ELF-1 (cell line): ENCODE data around the gene COBL.
"Not testable (repeated sequence)": the region's sequence is repeated elsewhere in the genome, so short reads cannot be mapped to it uniquely, and the experiment has no call there.

Experiments
- DNase-seq: peaks from one replicate; pipeline ENCODE4 v3.0.0-alpha.2; 2016; ENCODE audit warnings: low read depth, low spot score

The COBL gene

DNA sequence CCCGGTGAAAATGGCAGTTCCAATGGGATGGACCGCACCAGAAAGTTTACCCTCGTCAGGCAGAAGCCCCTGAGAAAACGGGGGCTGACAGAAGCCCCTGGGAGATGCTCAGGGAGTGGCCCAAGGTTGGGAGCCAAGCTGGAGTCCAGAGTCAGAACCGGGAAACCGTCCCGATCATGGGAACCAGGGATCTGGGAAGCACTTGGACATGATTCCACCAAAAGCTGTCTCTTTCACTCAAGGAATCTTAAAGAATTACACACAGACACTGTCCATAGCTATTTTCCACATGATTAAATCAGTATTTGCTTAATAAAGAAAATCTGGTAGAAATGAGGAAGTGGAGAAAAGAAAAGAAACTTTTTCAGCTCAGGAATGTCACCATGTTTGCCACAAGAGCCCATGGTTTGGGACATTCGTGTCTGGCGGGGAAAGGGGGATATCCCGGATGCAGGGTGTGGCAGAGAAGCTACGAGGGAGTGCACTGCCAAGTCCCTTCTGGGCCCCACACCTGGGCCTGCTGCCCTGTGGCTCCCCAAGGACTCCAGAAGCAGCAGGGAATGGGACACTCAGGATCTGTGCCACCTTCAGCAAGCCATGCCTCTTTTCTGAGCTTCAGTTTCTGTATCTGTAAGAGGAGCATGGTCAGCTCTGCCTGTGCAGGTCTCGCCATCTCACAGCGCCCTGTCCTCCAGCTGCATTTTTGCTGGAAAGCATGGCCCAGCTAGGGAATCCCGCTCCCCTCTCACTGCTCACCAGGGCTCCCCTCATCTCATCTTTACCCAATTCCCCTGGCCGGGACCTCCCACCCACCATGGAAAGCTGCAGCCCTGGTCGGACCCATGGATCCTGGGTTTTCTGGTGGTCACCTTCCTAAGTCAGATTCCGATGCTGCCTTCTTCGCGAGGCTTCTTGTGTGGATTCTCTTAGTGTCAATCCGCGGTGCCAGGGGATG is 308.8 kb downstream of the COBL start:
- DNase-seq, result no peak

DNA sequence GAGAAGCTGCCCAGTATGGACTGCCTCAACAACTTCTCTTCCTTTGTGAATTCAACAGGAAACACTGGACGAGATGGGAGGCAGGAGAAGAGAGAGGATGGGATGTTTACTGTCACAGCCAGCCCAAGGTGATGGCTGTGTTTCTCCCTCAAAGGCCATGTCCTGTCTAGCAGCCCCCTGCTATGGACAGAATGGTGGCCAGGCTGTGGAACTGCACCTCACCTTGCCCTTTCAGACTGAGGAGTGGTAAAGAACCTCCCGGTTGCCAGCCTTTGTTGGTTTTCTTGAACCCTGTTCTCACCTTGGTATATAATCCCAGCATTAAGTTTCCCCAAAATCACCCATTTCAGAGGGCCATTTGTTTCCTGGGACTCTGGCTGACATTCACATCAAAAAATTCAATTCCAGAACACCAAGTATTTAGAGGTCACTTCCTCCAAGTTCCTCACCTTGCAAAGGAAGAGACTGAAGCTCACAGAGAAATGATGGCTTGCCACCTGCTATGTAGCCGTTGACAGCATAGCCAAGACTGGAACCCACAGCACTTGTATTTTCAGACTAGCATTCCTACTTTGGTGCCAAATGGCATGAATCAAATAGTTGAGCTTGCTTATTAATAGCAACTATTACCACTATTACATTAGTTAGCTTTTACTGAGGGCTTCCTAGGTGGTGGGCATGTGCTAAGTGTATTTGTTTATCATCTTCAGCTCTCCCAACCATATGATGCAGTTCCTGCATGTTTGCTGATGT is 309.9 kb downstream of the COBL start:
- no peak for DNase-seq

DNA sequence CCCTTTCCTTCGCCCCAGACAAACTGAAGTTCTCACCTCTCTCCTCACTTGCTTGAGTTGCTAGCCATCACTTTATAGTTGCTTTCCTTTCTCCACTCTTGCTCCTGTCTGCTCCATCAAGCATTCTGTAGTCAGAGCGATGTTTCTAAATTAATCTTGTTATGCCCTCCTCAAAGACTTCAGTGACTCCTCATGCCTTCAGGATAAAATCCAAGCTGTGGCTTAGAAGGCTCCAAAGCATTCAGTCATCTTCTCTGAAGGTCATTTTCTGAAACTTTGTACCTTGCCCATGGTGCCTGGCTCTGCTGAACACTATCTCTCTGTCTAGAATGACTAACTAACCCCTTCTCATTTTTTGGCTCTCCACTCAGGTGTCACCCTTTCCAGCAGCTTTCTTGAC is 311.5 kb downstream of the COBL start:
- DNase-seq, result no peak

DNA sequence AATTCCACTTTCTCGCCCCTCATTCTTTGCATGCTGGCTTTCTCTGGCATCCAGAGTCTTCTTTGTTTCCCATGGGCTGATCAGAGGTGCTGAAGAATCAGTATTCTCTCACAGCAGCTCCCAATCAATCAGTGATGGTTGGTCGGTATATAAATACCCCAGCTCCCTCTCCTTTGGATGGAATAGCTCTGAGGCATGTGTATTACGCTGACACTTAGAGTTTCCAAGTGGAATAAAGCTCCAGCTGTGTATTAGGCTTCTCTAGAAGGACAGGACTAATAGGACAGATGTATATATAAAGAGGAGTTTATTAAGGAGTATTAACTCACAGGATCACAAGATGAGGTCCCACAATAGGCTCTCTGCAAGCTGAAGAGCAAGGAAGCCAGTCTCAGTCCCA is 315.7 kb downstream of the COBL start:
- DNase-seq, result no peak

DNA sequence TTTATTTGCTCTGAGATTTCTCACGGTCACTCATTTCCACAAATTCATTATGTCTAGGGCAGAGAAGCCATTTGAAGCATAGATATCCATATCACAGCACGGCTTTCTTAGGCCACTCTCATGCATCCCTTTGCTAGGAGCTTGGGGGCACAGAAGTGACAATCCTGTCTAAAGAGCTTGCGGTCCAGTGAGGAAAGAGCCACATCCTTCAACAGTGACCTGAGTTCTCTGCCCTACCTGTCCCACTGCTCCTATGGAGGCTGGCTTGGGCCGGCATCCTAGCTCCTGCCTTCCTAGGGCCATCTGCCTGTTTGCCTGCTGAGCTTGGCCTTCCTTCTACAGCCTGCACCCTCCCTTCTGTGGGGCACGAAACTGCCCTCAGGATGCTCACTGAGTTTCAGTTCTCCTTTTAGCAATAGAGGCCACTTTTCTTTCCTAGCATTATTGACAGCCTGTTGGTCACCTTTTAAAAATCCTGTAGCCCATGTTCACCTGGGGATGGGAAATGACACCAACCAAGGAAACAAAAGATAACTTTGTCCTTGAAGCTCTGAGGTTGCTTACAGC is 321.8 kb downstream of the COBL start:
- DNase-seq, result no peak

DNA sequence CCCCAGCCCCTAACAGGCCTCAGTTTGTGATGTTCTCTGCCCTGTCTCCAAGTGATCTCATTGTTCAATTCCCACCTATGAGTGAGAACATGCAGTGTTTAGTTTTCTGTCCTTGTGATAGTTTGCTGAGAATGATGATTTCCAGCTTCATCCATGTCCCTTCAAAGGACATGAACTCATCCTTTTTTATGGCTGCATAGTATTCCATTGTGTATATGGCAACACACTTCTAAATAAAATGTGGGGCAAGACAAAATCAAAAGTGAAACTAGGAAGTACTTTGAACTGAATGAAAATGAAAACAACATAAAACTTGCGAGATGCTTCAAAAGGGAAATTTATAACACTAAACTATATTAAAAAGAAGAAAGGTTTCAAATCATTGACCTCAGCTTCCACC is 326.4 kb downstream of the COBL start:
- DNase-seq, result not testable (repeated sequence)

DNA sequence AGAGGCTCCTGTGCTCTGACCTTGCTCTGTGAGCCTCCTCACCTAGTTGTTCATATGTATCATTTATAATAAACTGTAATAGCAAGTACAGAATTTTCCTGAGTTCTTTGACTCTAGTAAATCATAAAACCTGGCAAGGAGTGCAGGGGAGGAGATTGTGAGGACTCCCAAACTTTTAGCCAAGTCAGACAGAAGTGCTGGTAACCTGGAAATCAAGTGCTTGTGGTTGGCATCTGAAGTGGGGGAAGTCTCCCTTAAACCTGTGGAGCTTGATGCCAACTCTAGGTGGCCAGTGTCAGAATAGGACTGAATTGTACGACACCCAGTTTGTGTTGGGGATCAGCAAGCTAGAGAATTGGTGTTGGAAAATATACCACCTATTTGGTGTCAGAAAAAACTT is 327.6 kb downstream of the COBL start:
- no peak for DNase-seq

DNA sequence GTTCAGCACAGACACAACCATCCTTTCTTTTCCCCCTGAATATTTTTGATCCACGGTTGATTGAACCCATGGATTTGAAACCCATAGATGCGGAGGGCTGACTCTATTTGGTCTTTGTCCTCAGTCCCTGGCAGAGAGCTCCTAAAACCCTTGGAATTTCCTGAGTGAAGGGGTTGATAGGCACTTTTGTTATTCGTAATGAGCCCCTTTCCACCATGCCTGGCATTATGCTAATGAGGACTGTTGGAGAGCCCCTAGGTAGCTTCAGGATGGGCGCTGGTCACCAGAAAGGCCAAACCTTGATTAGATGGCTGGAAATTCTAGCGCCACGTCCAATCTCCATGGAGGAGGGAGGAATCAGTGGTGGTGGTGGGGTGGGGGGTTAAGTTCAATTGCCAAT is 328.1 kb downstream of the COBL start:
- peak; percentile 21 for DNase-seq

DNA sequence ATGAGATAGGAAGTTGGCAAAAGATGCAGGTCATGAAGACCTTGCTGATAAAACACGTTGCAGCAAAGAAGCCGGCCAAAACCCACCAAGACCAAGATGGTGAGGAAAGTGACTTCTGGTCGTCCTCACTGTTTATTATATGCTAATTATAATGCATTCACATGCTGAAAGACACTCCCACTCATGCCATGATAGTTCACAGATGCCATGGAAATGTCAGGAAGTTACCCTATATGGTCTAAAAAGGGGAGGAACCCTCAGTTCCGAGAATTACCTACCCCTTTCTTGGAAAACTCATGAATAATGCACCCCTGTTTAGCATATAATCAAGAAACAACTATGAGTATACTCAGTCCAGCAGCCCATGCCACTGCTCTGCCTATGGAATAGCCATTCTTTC is 331.5 kb downstream of the COBL start:
- DNase-seq, result no peak

DNA sequence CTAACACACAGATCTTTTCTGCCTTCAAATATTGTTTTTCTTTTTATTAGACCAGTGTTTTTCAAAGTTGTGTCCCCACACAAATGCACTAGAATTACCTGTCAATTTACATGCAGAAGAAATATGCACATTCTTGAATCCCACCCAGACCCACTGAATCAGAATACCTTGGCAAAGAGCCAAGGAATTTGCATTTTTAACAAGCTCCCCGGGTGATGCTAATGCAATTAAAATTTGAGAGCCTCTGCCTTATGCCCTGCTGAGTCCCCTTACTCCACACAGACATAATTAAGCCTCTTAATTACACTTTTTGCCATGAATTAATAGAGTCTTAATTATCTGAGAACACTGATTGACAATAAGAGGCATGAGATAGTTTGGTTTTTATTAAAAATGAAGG is 332.8 kb downstream of the COBL start:
- DNase-seq, result no peak

DNA sequence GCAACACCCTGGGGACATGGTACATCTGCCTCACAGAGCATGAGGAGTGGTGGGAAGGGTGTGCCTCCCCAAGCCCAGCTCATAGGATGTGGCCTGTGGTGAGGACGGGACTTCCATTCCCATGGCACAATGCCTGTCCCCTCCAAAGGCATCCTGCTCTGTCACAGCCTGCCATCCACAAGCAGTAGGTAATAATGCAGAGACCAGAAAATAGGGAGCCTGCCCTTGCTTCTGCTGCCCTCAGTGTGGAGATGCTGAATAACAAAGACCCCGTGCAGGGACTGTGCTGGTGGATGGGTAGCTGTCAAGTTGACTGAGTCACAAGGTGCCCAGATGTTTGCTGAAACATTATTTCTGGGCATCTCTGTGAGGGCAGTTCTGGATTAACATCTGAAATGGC is 334.0 kb downstream of the COBL start:
- DNase-seq, result peak; percentile 62

DNA sequence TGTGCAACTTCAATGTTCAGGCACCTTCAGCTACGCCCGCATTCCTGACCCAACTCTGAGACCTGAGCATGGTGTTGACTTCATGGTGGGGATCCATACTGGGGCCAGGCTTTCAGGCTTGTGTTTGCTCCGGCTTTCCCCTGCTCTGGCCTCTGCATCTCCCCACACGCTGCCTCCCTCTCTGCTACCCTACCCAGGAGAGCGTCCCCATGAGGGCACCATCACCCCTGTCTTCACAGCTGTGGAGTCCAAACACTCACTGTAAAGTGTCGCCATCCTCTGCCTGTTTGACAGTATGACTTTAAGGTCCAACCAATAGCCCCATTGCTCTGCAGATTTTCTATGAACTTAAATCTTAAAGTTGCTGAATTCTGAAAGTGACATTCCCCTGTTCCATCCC is 334.9 kb downstream of the COBL start:
- DNase-seq, result no peak

DNA sequence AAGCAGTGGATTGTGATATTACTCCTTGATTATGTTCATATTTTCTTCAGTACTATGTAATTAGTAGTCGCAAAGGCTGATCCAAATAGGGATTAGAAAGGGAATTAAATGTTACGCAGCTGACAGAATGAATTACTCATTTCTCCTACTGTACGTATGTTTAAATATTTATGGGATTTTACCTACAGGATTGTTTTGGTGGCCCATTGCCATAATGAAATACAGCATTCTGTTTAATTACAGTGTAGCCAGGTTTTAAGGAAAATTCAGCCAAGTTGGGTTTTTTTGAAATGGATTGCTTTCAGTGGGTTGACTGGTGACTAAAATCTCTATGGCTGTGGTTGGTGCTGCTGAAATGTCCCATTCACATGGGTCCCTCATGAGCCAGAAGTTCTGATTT is 336.2 kb downstream of the COBL start:
- DNase-seq, result no peak

DNA sequence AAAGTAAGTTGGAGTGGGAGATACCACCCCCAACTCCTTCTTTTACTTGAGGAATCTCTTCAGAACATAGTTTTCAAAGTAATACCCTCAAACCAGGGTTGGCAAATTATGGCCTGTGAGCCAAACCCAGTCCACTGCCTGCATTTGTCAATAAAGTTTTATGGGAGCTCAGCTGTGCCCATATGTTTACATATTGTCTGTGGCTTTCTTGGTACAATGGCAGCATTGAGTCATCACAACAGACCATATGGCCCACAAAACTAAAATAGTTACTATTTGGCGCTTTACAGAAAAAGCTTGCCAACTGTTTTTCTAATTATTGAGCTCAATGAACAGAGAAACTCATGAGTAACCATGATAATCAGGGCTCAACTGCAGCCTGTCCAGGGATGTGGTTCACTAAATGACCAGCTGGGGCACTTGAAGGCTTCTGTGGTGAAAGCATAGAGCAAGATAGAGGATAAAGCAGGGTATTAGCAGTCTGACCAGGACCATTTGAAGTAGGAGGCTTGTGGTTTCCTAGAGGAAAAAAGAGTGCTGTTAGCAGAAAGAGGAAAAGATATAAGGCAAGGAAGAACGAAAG is 337.9 kb downstream of the COBL start:
- no peak for DNase-seq

DNA sequence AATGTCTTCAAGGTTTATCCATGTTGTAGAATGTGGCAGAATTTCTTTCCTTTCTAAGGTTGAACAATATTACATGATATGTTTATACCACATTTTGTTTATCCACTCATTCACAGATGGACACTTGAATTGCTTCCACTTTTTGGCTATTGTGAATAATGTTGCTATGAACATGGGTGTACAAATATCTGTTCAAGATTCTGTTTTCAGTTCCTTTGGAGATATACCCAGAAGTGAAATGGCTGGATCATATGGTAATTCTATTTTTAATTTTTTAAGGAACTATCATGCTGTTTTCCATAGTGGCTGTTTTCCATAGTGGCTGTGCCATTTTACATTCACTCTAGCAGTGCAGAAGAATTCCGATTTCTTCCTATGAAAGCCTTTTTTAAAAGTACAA is 339.2 kb downstream of the COBL start:
- DNase-seq, result no peak

DNA sequence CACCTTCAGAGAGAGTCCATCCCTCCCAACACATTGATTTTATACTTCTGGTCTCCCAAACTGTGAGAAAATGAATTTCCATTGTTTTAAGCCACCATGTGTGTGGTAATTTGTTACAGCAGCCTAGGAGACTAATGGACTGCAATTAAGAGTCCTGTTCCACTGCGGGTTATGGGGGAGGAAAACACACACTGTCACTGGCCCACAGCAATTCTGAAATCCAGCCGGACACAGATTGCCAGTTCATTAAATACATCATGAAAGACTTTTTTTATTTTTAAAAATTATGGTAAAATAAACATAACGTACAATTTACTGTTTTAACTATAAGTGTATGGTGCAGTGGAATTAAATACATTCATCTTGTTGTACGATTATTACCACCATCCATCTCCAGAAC is 340.5 kb downstream of the COBL start:
- no peak for DNase-seq

DNA sequence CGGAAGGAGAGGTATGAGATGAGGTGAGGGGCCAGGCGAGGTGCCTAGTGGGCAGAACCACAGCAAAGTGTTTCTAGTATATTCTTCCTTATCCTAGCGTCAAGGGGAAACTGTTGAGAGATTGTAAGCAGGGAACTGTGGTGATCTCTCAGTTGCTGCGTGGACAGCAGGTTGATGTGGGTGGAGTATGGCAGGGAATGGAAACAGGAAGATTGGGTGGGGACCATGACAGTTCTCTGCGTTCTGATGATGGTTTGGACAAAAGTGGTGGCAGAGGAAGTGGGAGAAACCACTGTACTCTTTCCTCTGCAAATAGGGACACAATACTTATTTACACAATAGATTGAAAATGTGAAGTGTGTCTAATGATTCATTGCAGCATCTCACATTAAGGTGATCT is 342.4 kb downstream of the COBL start:
- no peak for DNase-seq

DNA sequence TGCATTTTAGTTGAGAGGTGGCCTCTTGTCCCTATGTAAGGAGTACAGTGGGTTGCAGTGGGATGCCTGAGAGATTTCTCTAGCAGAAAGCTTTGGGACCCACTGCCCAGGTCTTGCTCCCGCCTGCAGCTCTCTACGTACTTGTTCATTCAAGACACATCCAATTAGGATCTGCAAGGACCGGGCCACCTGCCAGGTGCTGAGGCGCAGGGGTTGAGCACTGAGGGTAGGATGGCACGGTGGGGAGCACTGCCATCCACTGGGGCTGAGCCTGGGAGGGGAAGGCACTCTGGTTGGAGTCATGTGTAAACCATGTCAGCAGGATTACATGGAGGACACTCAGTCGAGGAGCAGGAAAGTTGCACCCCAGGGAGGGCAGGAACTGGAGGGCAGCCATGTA is 342.8 kb downstream of the COBL start:
- DNase-seq, result no peak

DNA sequence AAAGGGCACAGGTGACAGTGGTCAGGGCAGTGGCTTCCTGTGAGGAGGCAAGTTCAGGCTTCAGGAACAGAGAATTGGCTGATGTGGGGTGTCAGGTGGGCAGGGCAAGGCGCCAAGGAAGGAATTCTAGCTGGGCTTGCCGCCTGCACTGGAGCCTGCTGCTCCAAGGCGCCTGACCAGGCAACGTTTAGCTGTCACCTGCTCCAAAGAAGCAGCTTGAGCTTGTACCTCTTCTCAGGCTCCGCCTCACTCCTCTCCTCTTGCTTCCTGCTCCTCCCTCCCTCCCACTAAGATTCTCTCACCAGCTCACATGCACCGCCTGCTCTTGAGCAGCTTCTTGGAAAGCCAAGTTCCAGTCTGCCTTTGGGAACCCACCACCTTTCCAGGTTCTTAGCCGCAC is 346.5 kb downstream of the COBL start:
- DNase-seq, result peak; percentile 17
